Upper lobe of left lung (tissue), 6 donors: ENCODE measurements around the gene PAIP1. TPM values are rescaled to one million over a fixed set of nuclear protein-coding genes. Genes with fewer than 3 reads are reported as not detected.

Source experiments
- ATAC-seq, 2 donors: fragments of 200-7000 bp; cut with Tn5 transposase; one replicate each; pipeline ENCODE4 v1.9.1; 2022; ENCODE audit warnings: mild to moderate bottlenecking in 2 of 2, moderate library complexity in 2 of 2; ENCODE audit not compliant: low FRiP score in 2 of 2
- DNase-seq, 2 donors: peaks; one replicate each; pipeline ENCODE4 v3.0.0-alpha.2; 2019 to 2020
- H3K27ac ChIP-seq, 4 donors: fragments of 200-600 bp; sonication (generic); one replicate each; pipeline ENCODE4 v1.5.1; 2016 to 2019
- H3K27me3 ChIP-seq, 4 donors: fragments of 200-600 bp; sonication (generic); one replicate each; pipeline ENCODE4 v1.5.1; 2017 to 2019
- H3K36me3 ChIP-seq, 4 donors: fragments of 200-600 bp; sonication (generic); one replicate each; pipeline ENCODE4 v1.5.1; 2016 to 2019
- H3K4me1 ChIP-seq, 4 donors: fragments of 200-600 bp; sonication (generic); one replicate each; pipeline ENCODE4 v1.5.1; 2018 to 2019
- H3K4me3 ChIP-seq, 4 donors: fragments of 200-600 bp; sonication (generic); one replicate each; pipeline ENCODE4 v1.5.1; 2017 to 2019; ENCODE audit warnings: mild to moderate bottlenecking in 2 of 4, moderate library complexity in 1 of 4
- H3K9me3 ChIP-seq, 4 donors: fragments of 200-600 bp; sonication (generic); one replicate each; pipeline ENCODE4 v1.5.1; 2018 to 2019
- EP300 ChIP-seq, 4 donors: sonication (generic); formaldehyde crosslinking; IDR thresholded peaks; one replicate each; pipeline ENCODE4 v1.5.1; 2017; ENCODE audit warnings: antibody characterized with exemption in 4 of 4, control low read depth in 2 of 4
- POLR2A ChIP-seq, 4 donors: fragments of 450-650 bp; IDR thresholded peaks; one replicate each; pipeline ENCODE4 v1.5.1; 2016 to 2017; ENCODE audit warnings: antibody characterized with exemption in 4 of 4, mild to moderate bottlenecking in 2 of 4
- POLR2AphosphoS5 ChIP-seq, 2 donors: sonication (generic); formaldehyde crosslinking; IDR thresholded peaks; one replicate each; pipeline ENCODE4 v1.5.1; 2017; ENCODE audit warnings: antibody characterized with exemption in 2 of 2
- WGBS, 2 donors: methylation state at CpG; one replicate each; pipeline ENCODE4 v1.1.5; 2017 to 2018; 5-methylcytosine and 5-hydroxymethylcytosine counted together
- total RNA-seq, 6 donors: library from RNA; depleted of rRNA in 4 of 6; stranded (reverse); fragments of >200 nt in 4 of 6; gene quantifications; one replicate each; pipeline versions ENCODE4 v1.1.0 to v1.2.1, GENCODE V29; 2016 to 2021
- TF ChIP-seq, protein P1 (sequence below), 6 experiments: fragments of 450-650 bp in 4 of 6; fragments of 200-600 bp in 2 of 6; sonication (generic) in 2 of 6; IDR thresholded peaks; one replicate each; pipeline ENCODE4 v1.5.1; 2016 to 2019; ENCODE audit warnings: antibody characterized with exemption in 6 of 6
- donor health status: DM: no; HTN: no; CAD: no; lungs with moderate emphysema.
- donor health status: DM: no; HTN: yes; CAD: no; lungs with severe emphysema.

PAIP1 gene
- total RNA-seq, 6 donors from 2014 or later, result 44.9 to 81.0 (median 67.2) TPM

- Histone ChIP-seq H3K36me3 (peaks cover 49 to 90% (median 57%) of the 10 kb centered on the region in 4 donors), H3K4me3 (no peak overlapping the region), H3K9me3 (no peaks in the 10 kb centered on the region), H3K27me3 (no peaks in the 10 kb centered on the region), H3K4me1 (no peaks in the 10 kb centered on the region), H3K27ac (no peak overlapping the region)
- no peak for ATAC-seq
- no peak for DNase-seq
- no peak for TF ChIP-seq POLR2A (IDR thresholded peaks at IDR 0.05)
- no peak for TF ChIP-seq POLR2AphosphoS5 (IDR thresholded peaks at IDR 0.05)
- TF ChIP-seq EP300 (IDR thresholded peaks at IDR 0.05), result no peak
- TF ChIP-seq, protein P1, sequence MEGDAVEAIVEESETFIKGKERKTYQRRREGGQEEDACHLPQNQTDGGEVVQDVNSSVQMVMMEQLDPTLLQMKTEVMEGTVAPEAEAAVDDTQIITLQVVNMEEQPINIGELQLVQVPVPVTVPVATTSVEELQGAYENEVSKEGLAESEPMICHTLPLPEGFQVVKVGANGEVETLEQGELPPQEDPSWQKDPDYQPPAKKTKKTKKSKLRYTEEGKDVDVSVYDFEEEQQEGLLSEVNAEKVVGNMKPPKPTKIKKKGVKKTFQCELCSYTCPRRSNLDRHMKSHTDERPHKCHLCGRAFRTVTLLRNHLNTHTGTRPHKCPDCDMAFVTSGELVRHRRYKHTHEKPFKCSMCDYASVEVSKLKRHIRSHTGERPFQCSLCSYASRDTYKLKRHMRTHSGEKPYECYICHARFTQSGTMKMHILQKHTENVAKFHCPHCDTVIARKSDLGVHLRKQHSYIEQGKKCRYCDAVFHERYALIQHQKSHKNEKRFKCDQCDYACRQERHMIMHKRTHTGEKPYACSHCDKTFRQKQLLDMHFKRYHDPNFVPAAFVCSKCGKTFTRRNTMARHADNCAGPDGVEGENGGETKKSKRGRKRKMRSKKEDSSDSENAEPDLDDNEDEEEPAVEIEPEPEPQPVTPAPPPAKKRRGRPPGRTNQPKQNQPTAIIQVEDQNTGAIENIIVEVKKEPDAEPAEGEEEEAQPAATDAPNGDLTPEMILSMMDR (IDR thresholded peaks at IDR 0.05), result no peak
- 74 to 87% methylated on average over 2 of the region's 2 CpGs for WGBS, 2 donors
Observed at GRCh38 chr5:43533646-43534045, 23.2 kb downstream of the PAIP1 start.

GRCh38 chr5:43530648-43531047, 26.2 kb downstream of the PAIP1 start:
- Histone ChIP-seq H3K36me3 (peaks cover 41 to 82% (median 60%) of the 10 kb centered on the region in 4 donors), H3K4me3 (no peak overlapping the region), H3K9me3 (no peaks in the 10 kb centered on the region), H3K27me3 (no peaks in the 10 kb centered on the region), H3K27ac (no peak overlapping the region), H3K4me1 (no peaks in the 10 kb centered on the region)
- TF ChIP-seq, protein P1 (IDR thresholded peaks at IDR 0.05), result no peak
- TF ChIP-seq POLR2A (IDR thresholded peaks at IDR 0.05) (no peak), POLR2AphosphoS5 (IDR thresholded peaks at IDR 0.05) (no peak), EP300 (IDR thresholded peaks at IDR 0.05) (no peak)
- no peak for ATAC-seq
- DNase-seq, result no peak
- 89 to 95% methylated on average over 2 of the region's 2 CpGs for WGBS, 2 donors

DNA sequence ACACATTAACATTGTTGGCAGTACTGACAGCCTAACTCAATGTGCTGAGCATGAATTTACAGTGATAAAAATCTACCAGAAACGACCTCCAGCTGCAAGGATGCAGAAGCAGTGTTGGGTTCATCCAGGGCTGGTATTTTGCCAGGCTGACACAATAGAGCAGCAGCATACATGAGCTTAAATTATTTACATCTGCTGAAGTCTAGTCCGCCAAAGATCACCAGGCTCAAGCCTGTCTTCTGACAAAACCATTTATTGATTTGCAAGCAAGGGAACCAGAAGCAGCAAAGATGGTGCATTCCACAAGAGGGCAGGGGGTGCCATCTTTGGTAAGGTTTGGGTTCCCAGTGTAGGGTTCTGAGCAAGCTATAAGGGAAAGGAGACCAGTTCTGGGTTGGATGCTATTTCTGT, 33.2 kb downstream of the PAIP1 start:
- 36 to 74% methylated on average over 1 to 2 of the region's 2 CpGs for WGBS, 2 donors
- Histone ChIP-seq H3K4me3 (no peak overlapping the region), H3K4me1 (no peaks in the 10 kb centered on the region), H3K27ac (no peak overlapping the region), H3K36me3 (peaks cover 4 to 31% (median 25%) of the 10 kb centered on the region in 4 donors), H3K9me3 (no peaks in the 10 kb centered on the region), H3K27me3 (no peaks in the 10 kb centered on the region)
- no peak for ATAC-seq
- DNase-seq, result no peak
- TF ChIP-seq POLR2A (IDR thresholded peaks at IDR 0.05) (no peak), EP300 (IDR thresholded peaks at IDR 0.05) (no peak), POLR2AphosphoS5 (IDR thresholded peaks at IDR 0.05) (no peak)
- TF ChIP-seq, protein P1 (IDR thresholded peaks at IDR 0.05), result no peak

GRCh38 chr5:43520615-43521014, 36.3 kb downstream of the PAIP1 start:
- peaks cover 0 to 14% (median 11%) of the 10 kb centered on the region in 4 donors for H3K36me3 ChIP-seq
- H3K9me3 ChIP-seq, result no peaks in the 10 kb centered on the region
- H3K27ac ChIP-seq, result no peak overlapping the region
- DNase-seq (no peak), ATAC-seq (no peak)
- H3K4me3 ChIP-seq, result no peak overlapping the region
- H3K27me3 ChIP-seq, result no peaks in the 10 kb centered on the region
- H3K4me1 ChIP-seq, result peaks cover 0 to 3% (median 1%) of the 10 kb centered on the region in 4 donors
- TF ChIP-seq, protein P1 (IDR thresholded peaks at IDR 0.05), result no peak
- TF ChIP-seq POLR2AphosphoS5 (IDR thresholded peaks at IDR 0.05), result no peak
- no peak for TF ChIP-seq EP300 (IDR thresholded peaks at IDR 0.05)
- TF ChIP-seq POLR2A (IDR thresholded peaks at IDR 0.05), result no peak
- WGBS, 2 donors, result 74 to 80% methylated on average over 1 of the region's 1 CpG

DNA sequence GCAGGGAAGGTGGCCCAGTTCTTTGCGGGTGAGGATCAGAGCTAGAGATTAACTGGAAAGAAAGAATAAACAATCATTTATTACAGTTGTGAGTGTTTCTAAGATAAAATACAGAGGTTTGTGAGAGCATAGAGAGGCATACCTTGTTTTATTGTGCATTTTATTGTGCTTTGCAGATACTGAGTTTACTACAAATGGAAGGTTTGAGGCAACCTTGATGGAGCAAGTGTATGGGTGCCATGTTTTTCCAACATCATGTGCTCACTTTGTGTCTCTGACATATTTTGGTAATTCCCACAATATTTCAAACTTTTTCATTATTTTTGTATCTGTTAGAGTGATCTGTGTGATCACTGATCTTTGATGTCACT, 41.2 kb downstream of the PAIP1 start:
- no peak for ATAC-seq
- WGBS, 2 donors, result 26 to 28% methylated on average over 1 of the region's 1 CpG

More for the DNA sequence above, 41.2 kb downstream of the PAIP1 start:
- Histone ChIP-seq H3K9me3 (no peaks in the 10 kb centered on the region), H3K4me3 (peak overlapping the region; percentile 45 to 70 (median 60)), H3K27ac (peak overlapping the region; percentile 62 to 94 (median 84)), H3K4me1 (peaks cover 6 to 15% (median 9%) of the 10 kb centered on the region in 4 donors), H3K36me3 (no peaks in the 10 kb centered on the region), H3K27me3 (no peaks in the 10 kb centered on the region)
- DNase-seq, result no peak
- no peak for TF ChIP-seq POLR2A (IDR thresholded peaks at IDR 0.05)
- no peak for TF ChIP-seq EP300 (IDR thresholded peaks at IDR 0.05)
- TF ChIP-seq, protein P1 (IDR thresholded peaks at IDR 0.05), result no peak
- no peak for TF ChIP-seq POLR2AphosphoS5 (IDR thresholded peaks at IDR 0.05)
